ENCODE measurements around the gene SREBF2. TPM values are rescaled to one million over a fixed set of nuclear protein-coding genes. Genes with fewer than 3 reads are reported as not detected.

The SREBF2 gene
- total and polyA plus RNA-seq, 2 of the 8 experiments (the other 6 are each of a cell fraction or from before 2014, with no cell fraction given): 125 to 144 TPM

GRCh38 chr22:41862160-41862529 is 29.2 kb downstream of the SREBF2 start:
- no peaks in the 10 kb centered on the region for H3K23me2 ChIP-seq (ENCODE audit: low read depth, low read length)
- no peak overlapping the region for H4K5ac ChIP-seq (ENCODE audit: insufficient read length, low read depth, low read length)
- ChIA-PET POLR2A (ENCODE audit: partially characterized antibody) (interaction anchor here (0.8 to 2.3 kb wide), 5 partner anchors 11 to 76 kb away, joined by 3 to 7 read pairs (median 5); partner anchors contain the start of gene CCDC134), CTCF (ENCODE audit: partially characterized antibody) (interaction anchor here (0.6 to 2.6 kb wide), 6 partner anchors 10 to 165 kb away, joined by 3 to 20 read pairs (median 6); no protein-coding TSS in a partner anchor)
- peaks cover 0 to 6% (median 4%) of the 10 kb centered on the region in 4 experiments; a peak in 4 of 7 replicates for H3K4me1 ChIP-seq (replicated peaks in 1 of 4; ENCODE audit: control insufficient read depth in 3 of 4, insufficient read depth in 4 of 4, low read length in 3 of 4)
- no peaks in the 10 kb centered on the region for H3K27me3 ChIP-seq (replicated peaks in 1 of 4; ENCODE audit: control insufficient read depth in 3 of 4, extremely low read depth in 1 of 4, insufficient read depth in 3 of 4, low read length in 3 of 4)
- no peak for FAIRE-seq
- no peak overlapping the region for H2BK20ac ChIP-seq (ENCODE audit: low read length)
- no peak overlapping the region for H2AK5ac ChIP-seq (ENCODE audit: low read depth, low read length)
- H3K4ac ChIP-seq (replicated peaks; ENCODE audit: insufficient read length, low read depth, low read length): no peak overlapping the region
- no peak overlapping the region for H3K27ac ChIP-seq (ENCODE audit: low read depth, low read length)
- H3K4me3 ChIP-seq (ENCODE audit: extremely low read depth in 1 of 4, insufficient read depth in 2 of 4, low read depth in 3 of 4, low read length in 4 of 4): no peak overlapping the region
- no peak overlapping the region for H3K56ac ChIP-seq (replicated peaks; ENCODE audit: insufficient read length, low read depth, low read length)
- H2BK15ac ChIP-seq (ENCODE audit: low read length): no peak overlapping the region
- peaks cover 17% of the 10 kb centered on the region for H3K79me1 ChIP-seq (ENCODE audit: low read depth, low read length)
- H3K36me3 ChIP-seq (ENCODE audit: control insufficient read depth in 2 of 4, insufficient read depth in 4 of 4, low read length in 3 of 4): peaks cover 5 to 11% (median 7%) of the 10 kb centered on the region in 4 experiments; a peak in 6 of 8 replicates
- no peak overlapping the region for H3K23ac ChIP-seq (ENCODE audit: insufficient read length)
- no peak overlapping the region for H3K14ac ChIP-seq (ENCODE audit: insufficient read length)
- no peaks in the 10 kb centered on the region for H3K9me3 ChIP-seq (ENCODE audit: insufficient read depth in 2 of 2, low read depth in 1 of 2, low read length in 1 of 2)
- WGBS, 2 experiments (ENCODE audit: extremely low coverage in 1 of 2, insufficient coverage in 1 of 2, insufficient read length in 1 of 2, insufficient replicate concordance in 2 of 2, low coverage in 1 of 2, low lambda C conversion rate in 2 of 2, missing lambda C conversion rate in 1 of 2): 88% methylated on average over 4 of the region's 4 CpGs; no CpG with 5 or more reads in 1 of the 2 experiments
- H3K79me2 ChIP-seq (ENCODE audit: control insufficient read depth in 1 of 2, insufficient read depth in 2 of 2, low read length in 2 of 2): peaks cover 23 to 78% of the 10 kb centered on the region in 2 experiments
- no peak overlapping the region for H3K9ac ChIP-seq (replicated peaks in 1 of 4; ENCODE audit: extremely low read depth in 1 of 4, low read depth in 3 of 4, low read length in 3 of 4)
- no peak overlapping the region for H4K91ac ChIP-seq (replicated peaks; ENCODE audit: insufficient read length, low read length)
- H4K8ac ChIP-seq (ENCODE audit: extremely low read depth, insufficient read depth, low read length): no peak overlapping the region
- no peak overlapping the region for H2AFZ ChIP-seq (ENCODE audit: low read length)
- no peak for DNase-seq (ENCODE audit: low read depth in 1 of 2, low spot score in 2 of 2)
- H2BK120ac ChIP-seq (replicated peaks; ENCODE audit: low read depth, low read length): no peak overlapping the region
- no peak overlapping the region for H3K18ac ChIP-seq (ENCODE audit: extremely low read depth, low read length)
- H3K4me2 ChIP-seq (ENCODE audit: insufficient read depth in 1 of 2, low read depth in 2 of 2, low read length in 2 of 2): no peak overlapping the region
- H2BK12ac ChIP-seq (ENCODE audit: low read depth, low read length): no peak overlapping the region
- H2BK5ac ChIP-seq (ENCODE audit: low read depth, low read length): 0 out of 2 replicates have a peak overlapping the region, but pooled peaks have one; percentile 13
- H4K20me1 ChIP-seq (replicated peaks in 1 of 2; ENCODE audit: control insufficient read depth in 1 of 2, insufficient read depth in 2 of 2, low read length in 2 of 2): peaks cover 10 to 21% of the 10 kb centered on the region in 2 experiments
- TF ChIP-seq RFX5 (IDR thresholded peaks at IDR 0.05; ENCODE audit: borderline replicate concordance, low read depth, low read length): no peak
- TF ChIP-seq HDAC2 (IDR thresholded peaks at IDR 0.05; ENCODE audit: borderline replicate concordance in 1 of 2, low read depth in 2 of 2, low read length in 2 of 2): no peak
- TF ChIP-seq KDM4A (IDR thresholded peaks at IDR 0.05; ENCODE audit: low read depth, low read length, severe bottlenecking): no peak
- no peak for TF ChIP-seq EGR1 (IDR thresholded peaks at IDR 0.05; ENCODE audit: borderline replicate concordance, low read depth, low read length)
- no peak for TF ChIP-seq CREB1 (IDR thresholded peaks at IDR 0.05)
- TF ChIP-seq PHF8 (conservative IDR thresholded peaks at IDR 0.05; ENCODE audit: low read depth, low read length): no peak
- no peak for TF ChIP-seq FOSL1 (IDR thresholded peaks at IDR 0.05; ENCODE audit: insufficient read depth, low read depth, low read length)
- no peak for TF ChIP-seq SUZ12 (IDR thresholded peaks at IDR 0.05; ENCODE audit: low read length)
- no peak for TF ChIP-seq BCL11A (IDR thresholded peaks at IDR 0.05; ENCODE audit: low read depth in 2 of 2, low read length in 2 of 2)
- TF ChIP-seq CEBPB (IDR thresholded peaks at IDR 0.05; ENCODE audit: low read depth, low read length): no peak
- TF ChIP-seq RBBP5 (IDR thresholded peaks at IDR 0.05; ENCODE audit: borderline replicate concordance, low read depth, low read length): no peak
- TF ChIP-seq NRF1 (IDR thresholded peaks at IDR 0.05; ENCODE audit: low read depth, low read length): no peak
- no peak for TF ChIP-seq JUN (IDR thresholded peaks at IDR 0.05; ENCODE audit: low read depth, low read length)
- no peak for TF ChIP-seq BRCA1 (IDR thresholded peaks at IDR 0.05; ENCODE audit: low read depth, low read length)
- no peak for TF ChIP-seq RXRA (IDR thresholded peaks at IDR 0.05; ENCODE audit: insufficient read depth, low read depth, low read length)

Measured in H1 (cell line).